Measurements from ENCODE around the gene ST6GAL1. TPM values are rescaled to one million over a fixed set of nuclear protein-coding genes. Genes with fewer than 3 reads are reported as not detected.

ST6GAL1 gene
- total and polyA plus RNA-seq, 2 of the 8 experiments (the other 6 are each of a cell fraction or from before 2014, with no cell fraction given), result 62.8 to 80.9 TPM

DNA sequence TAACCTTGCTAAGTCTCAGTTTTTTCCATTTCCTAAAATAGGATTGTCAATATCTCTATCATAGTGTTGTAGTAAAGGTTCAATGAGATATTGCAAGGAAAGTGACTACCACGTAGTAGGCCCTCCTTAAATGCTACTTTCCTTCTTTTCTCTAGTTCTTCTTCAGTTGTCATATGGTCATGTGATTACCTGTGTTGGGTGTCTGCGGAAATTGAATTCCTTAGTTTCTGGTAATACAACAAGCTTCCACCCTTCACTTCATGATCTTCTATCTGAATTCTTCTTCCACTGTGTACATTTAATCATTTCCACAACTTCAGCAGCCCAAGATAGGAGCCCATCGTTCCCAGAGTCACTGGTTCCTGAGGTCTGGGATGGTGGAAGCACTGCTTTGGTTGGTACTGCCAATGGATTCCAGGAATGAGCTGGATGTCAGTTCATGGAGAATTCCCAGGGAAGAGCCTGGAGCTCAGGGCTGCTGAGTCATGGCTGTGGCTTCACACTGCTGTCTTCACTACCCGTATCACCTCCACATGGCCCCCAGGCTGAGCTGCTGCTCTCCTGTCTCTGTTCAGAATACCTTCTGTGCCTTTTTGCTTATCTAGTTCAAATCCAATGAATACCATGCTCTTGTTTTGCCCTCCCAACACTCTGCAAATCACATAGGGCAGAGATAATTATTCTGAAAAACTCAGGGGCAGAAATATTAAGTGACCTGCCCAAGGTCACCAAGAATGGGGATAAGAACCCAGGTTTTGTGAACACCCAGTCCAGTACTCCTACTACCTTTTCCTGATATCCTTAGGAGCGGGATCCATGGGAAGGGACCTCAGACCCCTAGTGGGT lies 110.4 kb downstream of the ST6GAL1 start:
- ChIA-PET POLR2A (ENCODE audit: partially characterized antibody) (interaction anchor here (1.2 kb wide), 2 partner anchors 8 to 16 kb away, joined by 3 read pairs; no protein-coding TSS in a partner anchor), CTCF (ENCODE audit: partially characterized antibody) (interaction anchor here (0.8 kb wide), 1 partner anchor 37 kb away, joined by 3 read pairs; no protein-coding TSS in a partner anchor)
- no peaks in the 10 kb centered on the region for H3K27me3 ChIP-seq (replicated peaks in 1 of 4; ENCODE audit: control insufficient read depth in 3 of 4, extremely low read depth in 1 of 4, insufficient read depth in 3 of 4, low read length in 3 of 4)
- no peak overlapping the region for H3K14ac ChIP-seq (ENCODE audit: insufficient read length)
- H2BK15ac ChIP-seq (ENCODE audit: low read length), result no peak overlapping the region
- no peak overlapping the region for H4K91ac ChIP-seq (replicated peaks; ENCODE audit: insufficient read length, low read length)
- H4K8ac ChIP-seq (ENCODE audit: extremely low read depth, insufficient read depth, low read length), result no peak overlapping the region
- H3K9ac ChIP-seq (replicated peaks in 1 of 4; ENCODE audit: extremely low read depth in 1 of 4, low read depth in 3 of 4, low read length in 3 of 4), result no peak overlapping the region
- no peak overlapping the region for H3K4me3 ChIP-seq (ENCODE audit: extremely low read depth in 1 of 4, insufficient read depth in 2 of 4, low read depth in 3 of 4, low read length in 4 of 4)
- H3K79me1 ChIP-seq (ENCODE audit: low read depth, low read length), result no peaks in the 10 kb centered on the region; the same call in 1 of the 2 replicates
- WGBS, 2 experiments (ENCODE audit: extremely low coverage in 1 of 2, insufficient coverage in 1 of 2, insufficient read length in 1 of 2, insufficient replicate concordance in 2 of 2, low coverage in 1 of 2, low lambda C conversion rate in 2 of 2, missing lambda C conversion rate in 1 of 2), result 92% methylated on average over 5 of the region's 5 CpGs; no CpG with 5 or more reads in 1 of the 2 experiments
- H2AK5ac ChIP-seq (ENCODE audit: low read depth, low read length), result no peak overlapping the region
- H4K5ac ChIP-seq (ENCODE audit: insufficient read length, low read depth, low read length), result no peak overlapping the region
- no peak overlapping the region for H2BK120ac ChIP-seq (replicated peaks; ENCODE audit: low read depth, low read length)
- no peak overlapping the region for H3K4ac ChIP-seq (replicated peaks; ENCODE audit: insufficient read length, low read depth, low read length)
- no peak for FAIRE-seq
- no peak overlapping the region for H2BK12ac ChIP-seq (ENCODE audit: low read depth, low read length)
- no peak overlapping the region for H2BK5ac ChIP-seq (ENCODE audit: low read depth, low read length)
- no peaks in the 10 kb centered on the region for H3K9me3 ChIP-seq (ENCODE audit: insufficient read depth in 2 of 2, low read depth in 1 of 2, low read length in 1 of 2)
- H4K20me1 ChIP-seq (replicated peaks in 1 of 2; ENCODE audit: control insufficient read depth in 1 of 2, insufficient read depth in 2 of 2, low read length in 2 of 2), result peaks cover 0 to 2% of the 10 kb centered on the region in 2 experiments
- no peak overlapping the region for H2BK20ac ChIP-seq (ENCODE audit: low read length)
- peaks cover 2 to 62% (median 25%) of the 10 kb centered on the region in 4 experiments for H3K36me3 ChIP-seq (ENCODE audit: control insufficient read depth in 2 of 4, insufficient read depth in 4 of 4, low read length in 3 of 4)
- no peaks in the 10 kb centered on the region for H3K4me1 ChIP-seq (replicated peaks in 1 of 4; ENCODE audit: control insufficient read depth in 3 of 4, insufficient read depth in 4 of 4, low read length in 3 of 4)
- no peak overlapping the region for H2AFZ ChIP-seq (ENCODE audit: low read length)
- H3K23ac ChIP-seq (ENCODE audit: insufficient read length), result no peak overlapping the region
- no peak overlapping the region for H3K4me2 ChIP-seq (ENCODE audit: insufficient read depth in 1 of 2, low read depth in 2 of 2, low read length in 2 of 2)
- no peak overlapping the region for H3K56ac ChIP-seq (replicated peaks; ENCODE audit: insufficient read length, low read depth, low read length)
- H3K18ac ChIP-seq (ENCODE audit: extremely low read depth, low read length), result no peak overlapping the region
- no peak for DNase-seq (ENCODE audit: low read depth in 1 of 2, low spot score in 2 of 2)
- no peaks in the 10 kb centered on the region for H3K23me2 ChIP-seq (ENCODE audit: low read depth, low read length)
- peaks cover 0 to 7% of the 10 kb centered on the region in 2 experiments; a peak in 1 of 4 replicates for H3K79me2 ChIP-seq (ENCODE audit: control insufficient read depth in 1 of 2, insufficient read depth in 2 of 2, low read length in 2 of 2)
- H3K27ac ChIP-seq (ENCODE audit: low read depth, low read length), result no peak overlapping the region
- TF ChIP-seq POLR2A (IDR thresholded peaks at IDR 0.05; ENCODE audit: control extremely low read depth in 1 of 2, low read depth in 2 of 2, low read length in 2 of 2) (no peak), SIX5 (IDR thresholded peaks at IDR 0.05; ENCODE audit: low read depth, low read length) (no peak)
- TF ChIP-seq, protein P1, sequence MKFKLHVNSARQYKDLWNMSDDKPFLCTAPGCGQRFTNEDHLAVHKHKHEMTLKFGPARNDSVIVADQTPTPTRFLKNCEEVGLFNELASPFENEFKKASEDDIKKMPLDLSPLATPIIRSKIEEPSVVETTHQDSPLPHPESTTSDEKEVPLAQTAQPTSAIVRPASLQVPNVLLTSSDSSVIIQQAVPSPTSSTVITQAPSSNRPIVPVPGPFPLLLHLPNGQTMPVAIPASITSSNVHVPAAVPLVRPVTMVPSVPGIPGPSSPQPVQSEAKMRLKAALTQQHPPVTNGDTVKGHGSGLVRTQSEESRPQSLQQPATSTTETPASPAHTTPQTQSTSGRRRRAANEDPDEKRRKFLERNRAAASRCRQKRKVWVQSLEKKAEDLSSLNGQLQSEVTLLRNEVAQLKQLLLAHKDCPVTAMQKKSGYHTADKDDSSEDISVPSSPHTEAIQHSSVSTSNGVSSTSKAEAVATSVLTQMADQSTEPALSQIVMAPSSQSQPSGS (IDR thresholded peaks at IDR 0.05; ENCODE audit: low read length), result no peak

All from H1 (cell line).